SK-N-SH treated with all-trans-retinoic acid at 6 μM for 48 hours (cell line): ENCODE measurements around the gene MT1F.
"Not testable (repeated sequence)": the region's sequence is repeated elsewhere in the genome, so short reads cannot be mapped to it uniquely, and the experiment has no call there.

Source experiments
- ATAC-seq: fragments of 200-7000 bp; cut with Tn5 transposase; 3 replicates; pipeline ENCODE4 v1.9.1; 2020; ENCODE audit warnings: mild to moderate bottlenecking, moderate library complexity
- BACH2 ChIP-seq: fragments of 250-450 bp; sonication (Bioruptor Pico); IDR thresholded peaks from 2 replicates; pipeline ENCODE4 v1.9.0; 2021; ENCODE audit warnings: mild to moderate bottlenecking, borderline replicate concordance
- CREB5 ChIP-seq: fragments of 250-450 bp; sonication (Bioruptor Pico); IDR thresholded peaks from 2 replicates; pipeline ENCODE4 v1.5.1; 2020; ENCODE audit warnings: low read depth, mild to moderate bottlenecking, moderate library complexity
- CSDC2 ChIP-seq: fragments of 250-450 bp; sonication (Bioruptor Pico); IDR thresholded peaks from 2 replicates; pipeline ENCODE4 v1.5.0; 2020; ENCODE audit warnings: mild to moderate bottlenecking, moderate library complexity
- CSRNP3 ChIP-seq: fragments of 250-450 bp; sonication (Bioruptor Pico); IDR thresholded peaks from 2 replicates; pipeline ENCODE4 v1.5.1; 2021; ENCODE audit warnings: mild to moderate bottlenecking, moderate library complexity
- GLIS3 ChIP-seq: fragments of 250-450 bp; sonication (Bioruptor Pico); IDR thresholded peaks from 2 replicates; pipeline ENCODE4 v1.5.0; 2020; ENCODE audit warnings: mild to moderate bottlenecking, moderate library complexity
- PATZ1 ChIP-seq: fragments of 250-450 bp; sonication (Bioruptor Pico); IDR thresholded peaks from 2 replicates; pipeline ENCODE4 v1.8.0; 2020; ENCODE audit warnings: mild to moderate bottlenecking, moderate library complexity, borderline replicate concordance
- PPARA ChIP-seq: fragments of 250-450 bp; sonication (Bioruptor Pico); IDR thresholded peaks from 2 replicates; pipeline ENCODE4 v1.5.0; 2020; ENCODE audit warnings: mild to moderate bottlenecking, borderline replicate concordance
- SNAI2 ChIP-seq: fragments of 250-450 bp; sonication (Bioruptor Pico); IDR thresholded peaks from 2 replicates; pipeline ENCODE4 v1.5.0; 2020; ENCODE audit warnings: mild to moderate bottlenecking, moderate library complexity
- TOX ChIP-seq: fragments of 250-450 bp; sonication (Bioruptor Pico); IDR thresholded peaks from 2 replicates; pipeline ENCODE4 v1.8.0; 2021; ENCODE audit warnings: mild to moderate bottlenecking, moderate library complexity, borderline replicate concordance
- TSHZ2 ChIP-seq: fragments of 250-450 bp; sonication (Bioruptor Pico); IDR thresholded peaks from 2 replicates; pipeline ENCODE4 v1.5.0; 2020; ENCODE audit warnings: mild to moderate bottlenecking, moderate library complexity
- ZC3H10 ChIP-seq: fragments of 250-450 bp; sonication (Bioruptor Pico); IDR thresholded peaks from 2 replicates; pipeline ENCODE4 v1.5.1; 2021; ENCODE audit warnings: mild to moderate bottlenecking, moderate library complexity
- ZFP30 ChIP-seq: fragments of 450-650 bp; formaldehyde crosslinking; IDR thresholded peaks from 2 replicates; pipeline ENCODE4 v1.5.0; 2022; ENCODE audit warnings: mild to moderate bottlenecking, moderate library complexity
- ZNF70 ChIP-seq: fragments of 450-650 bp; formaldehyde crosslinking; IDR thresholded peaks from 2 replicates; pipeline ENCODE4 v1.5.0; 2020; ENCODE audit warnings: mild to moderate bottlenecking, moderate library complexity

Gene MT1F

GRCh38 chr16:56617212-56618085, 40.3 kb upstream of the MT1F start:
- ATAC-seq, result no peak
- no peak for TF ChIP-seq TSHZ2 (CRISPR knock-in tag)
- no peak for TF ChIP-seq BACH2 (CRISPR knock-in tag)
- TF ChIP-seq CREB5 (CRISPR knock-in tag), result no peak
- TF ChIP-seq CSDC2, result no peak
- TF ChIP-seq PATZ1 (CRISPR knock-in tag), result no peak
- no peak for TF ChIP-seq CSRNP3

GRCh38 chr16:56618138-56618537, 39.6 kb upstream of the MT1F start:
- TF ChIP-seq CSDC2, result no peak
- TF ChIP-seq, all 23 proteins: peak for 0
- no peak for ATAC-seq

- no peak for ATAC-seq
- no peak for TF ChIP-seq CSDC2
- TF ChIP-seq TOX (CRISPR knock-in tag), result no peak
- no peak for TF ChIP-seq ZFP30
- TF ChIP-seq SNAI2 (CRISPR knock-in tag), result no peak
These were observed 37.3 kb upstream of the MT1F start for GRCh38 chr16:56620339-56620897.

GRCh38 chr16:56621665-56622445, 35.9 kb upstream of the MT1F start:
- ATAC-seq, result not testable (repeated sequence)

GRCh38 chr16:56623184-56623583, 34.6 kb upstream of the MT1F start:
- not testable (repeated sequence) for ATAC-seq

- ATAC-seq, result no peak
- no peak for TF ChIP-seq ZNF70 (CRISPR knock-in tag)
- no peak for TF ChIP-seq PPARA (CRISPR knock-in tag)
- TF ChIP-seq TOX (CRISPR knock-in tag), result no peak
- TF ChIP-seq ZFP30, result no peak
- TF ChIP-seq ZC3H10, result no peak
- TF ChIP-seq BACH2 (CRISPR knock-in tag), result no peak
- no peak for TF ChIP-seq PATZ1 (CRISPR knock-in tag)
- no peak for TF ChIP-seq TSHZ2 (CRISPR knock-in tag)
- TF ChIP-seq CSDC2, result no peak
- TF ChIP-seq CREB5 (CRISPR knock-in tag), result no peak
- no peak for TF ChIP-seq GLIS3
These were observed 34.1 kb upstream of the MT1F start for GRCh38 chr16:56623637-56624036.
